ENCODE measurements around the gene RDH13. TPM values are rescaled to one million over a fixed set of nuclear protein-coding genes. Genes with fewer than 3 reads are reported as not detected.
"Not testable (repeated sequence)": the region's sequence is repeated elsewhere in the genome, so short reads cannot be mapped to it uniquely, and the experiment has no call there.

The RDH13 gene
- total and polyA plus RNA-seq, 7 donors: 6.9 to 41.0 (median 11.8) TPM

DNA sequence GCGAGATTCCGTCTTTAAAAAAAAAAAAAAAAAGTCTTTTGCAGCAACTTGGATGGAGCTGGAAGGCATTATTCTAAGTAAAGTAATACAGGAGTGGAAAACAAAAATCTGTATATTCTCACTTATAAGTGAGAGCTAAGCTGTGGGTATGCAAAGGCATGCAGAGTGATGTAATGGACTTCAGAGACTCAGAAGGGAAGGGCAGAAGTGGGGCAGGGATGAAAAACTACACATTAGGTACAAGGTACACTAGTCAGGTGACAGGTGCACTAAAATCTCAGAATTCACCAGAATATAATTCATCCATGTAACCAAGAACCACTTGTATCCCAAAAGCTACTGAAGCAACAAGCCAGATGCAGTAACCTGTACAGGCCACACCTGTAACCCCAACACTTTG lies 26.9 kb downstream of the RDH13 start:
- WGBS, 2 donors: 89 to 94% methylated on average over 2 of the region's 2 CpGs

GRCh38 chr19:55034751-55035150 lies 28.2 kb downstream of the RDH13 start:
- H3K4me1 ChIP-seq: no peaks in the 10 kb centered on the region
- no peak overlapping the region for H3K4me3 ChIP-seq
- TF ChIP-seq CTCF (IDR thresholded peaks at IDR 0.05) (no peak), POLR2AphosphoS5 (IDR thresholded peaks at IDR 0.05) (no peak)
- H3K9me3 ChIP-seq: no peaks in the 10 kb centered on the region
- H3K27me3 ChIP-seq: no peaks in the 10 kb centered on the region
- no peak for DNase-seq
- H3K36me3 ChIP-seq: no peaks in the 10 kb centered on the region
- intact Hi-C loops (cut with DNase I): no loop called here
- 95 to 96% methylated on average over 13 of the region's 13 CpGs for WGBS, 2 donors
- no peak overlapping the region for H3K27ac ChIP-seq

More for the DNA sequence above, 26.9 kb downstream of the RDH13 start:
- TF ChIP-seq POLR2A (IDR thresholded peaks at IDR 0.05): no peak
- no peak for TF ChIP-seq CTCF (IDR thresholded peaks at IDR 0.05)
- TF ChIP-seq POLR2AphosphoS5 (IDR thresholded peaks at IDR 0.05): no peak
- TF ChIP-seq EP300 (IDR thresholded peaks at IDR 0.05): no peak
- H3K9me3 ChIP-seq: no peaks in the 10 kb centered on the region
- H3K27me3 ChIP-seq: no peaks in the 10 kb centered on the region
- no peaks in the 10 kb centered on the region for H3K4me1 ChIP-seq
- no peak overlapping the region for H3K27ac ChIP-seq
- H3K4me3 ChIP-seq: no peak overlapping the region
- intact Hi-C loops (cut with DNase I): no loop called here
- H3K36me3 ChIP-seq: peaks cover 0 to 3% (median 0%) of the 10 kb centered on the region in 4 donors
- DNase-seq: no peak

GRCh38 chr19:55032976-55033643 lies 29.8 kb downstream of the RDH13 start:
- H3K4me1 ChIP-seq: not testable (repeated sequence)
- WGBS, 2 donors: 95 to 96% methylated on average over 70 of the region's 70 CpGs

DNA sequence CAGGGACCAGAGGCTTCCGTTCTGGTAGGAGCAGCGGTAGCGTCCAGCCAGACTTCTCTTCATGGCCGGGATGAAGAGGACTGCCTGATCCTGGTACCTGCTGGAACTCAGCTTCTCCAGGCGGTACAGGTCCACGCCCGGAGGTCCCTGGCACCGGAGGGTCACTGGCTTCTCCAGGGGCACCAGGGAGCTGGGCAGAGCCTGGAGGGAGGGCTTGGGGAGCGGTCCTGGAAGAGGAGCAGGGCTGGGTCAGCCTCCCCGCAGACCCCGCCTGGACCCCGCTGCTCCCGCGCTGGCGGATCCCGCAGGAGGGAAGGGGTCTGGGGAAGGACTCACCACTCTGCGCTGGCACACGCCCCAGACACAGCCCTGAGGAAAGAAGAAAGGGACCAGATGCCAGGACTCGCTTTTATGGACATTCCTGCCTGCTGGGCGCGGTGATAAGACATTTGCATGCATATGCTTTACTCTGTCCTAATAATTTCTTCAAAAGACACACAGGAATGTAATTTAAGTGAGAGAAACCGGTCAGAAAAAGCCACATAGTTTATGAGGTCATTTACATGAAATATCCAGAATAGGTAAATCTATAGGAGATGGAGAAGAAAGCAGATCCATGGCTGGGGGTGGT lies 30.7 kb downstream of the RDH13 start:
- Histone ChIP-seq H3K4me1 (no peaks in the 10 kb centered on the region), H3K4me3 (no peak overlapping the region), H3K9me3 (no peaks in the 10 kb centered on the region), H3K27ac (no peak overlapping the region), H3K36me3 (no peaks in the 10 kb centered on the region), H3K27me3 (no peaks in the 10 kb centered on the region)
- intact Hi-C loops (cut with DNase I): no loop called here
- WGBS, 2 donors: 69 to 87% methylated on average over 22 of the region's 22 CpGs
- DNase-seq: peak; percentile 35
- TF ChIP-seq CTCF (IDR thresholded peaks at IDR 0.05): no peak
- no peak for TF ChIP-seq POLR2A (IDR thresholded peaks at IDR 0.05)
- TF ChIP-seq EP300 (IDR thresholded peaks at IDR 0.05): no peak
- no peak for TF ChIP-seq POLR2AphosphoS5 (IDR thresholded peaks at IDR 0.05)

More at GRCh38 chr19:55032976-55033643, 29.8 kb downstream of the RDH13 start:
- intact Hi-C loops (cut with DNase I); H3K36me3 ChIP-seq; H3K27ac ChIP-seq; H3K27me3 ChIP-seq; H3K4me3 ChIP-seq; H3K9me3 ChIP-seq; DNase-seq: not testable (repeated sequence)

DNA sequence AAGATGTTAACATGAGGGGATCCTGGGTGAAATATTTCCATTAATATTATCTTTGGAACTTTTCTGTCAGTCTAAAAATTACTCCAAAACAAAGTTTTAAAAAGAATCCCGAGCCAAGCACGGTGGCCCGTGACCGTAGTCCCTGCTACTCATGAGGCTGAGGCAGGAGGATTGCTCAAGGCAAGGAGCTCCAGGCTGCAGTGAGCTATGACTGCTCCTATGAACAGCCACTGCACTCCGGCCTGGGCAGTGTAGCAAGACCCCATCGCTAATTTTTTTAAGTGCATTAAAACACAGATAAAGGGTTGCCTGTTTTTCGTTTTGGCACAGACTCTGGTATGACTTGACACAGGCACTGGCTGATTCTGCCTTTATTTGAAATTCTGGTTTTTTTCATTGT lies 31.8 kb downstream of the RDH13 start:
- Histone ChIP-seq H3K4me1 (no peaks in the 10 kb centered on the region), H3K36me3 (no peaks in the 10 kb centered on the region), H3K27ac (no peak overlapping the region), H3K9me3 (no peaks in the 10 kb centered on the region), H3K4me3 (no peak overlapping the region), H3K27me3 (no peaks in the 10 kb centered on the region)
- TF ChIP-seq POLR2A (IDR thresholded peaks at IDR 0.05) (no peak), EP300 (IDR thresholded peaks at IDR 0.05) (no peak), CTCF (IDR thresholded peaks at IDR 0.05) (no peak), POLR2AphosphoS5 (IDR thresholded peaks at IDR 0.05) (no peak)
- peak; percentile 30 for DNase-seq
- intact Hi-C loops (cut with DNase I): no loop called here
- WGBS, 2 donors: 86 to 87% methylated on average over 7 of the region's 7 CpGs
